ENCODE results near the gene SNX24. TPM values are rescaled to one million over a fixed set of nuclear protein-coding genes. Genes with fewer than 3 reads are reported as not detected.
A peak's percentile ranks its signal among the peaks of the same experiment; 100 is the strongest.
"Not testable (repeated sequence)": the region's sequence is repeated elsewhere in the genome, so short reads cannot be mapped to it uniquely, and the experiment has no call there.

The SNX24 gene
- polyA plus RNA-seq, 2 of the 4 experiments (the other 2 are of a cell fraction) = 20.4 to 22.4 TPM

- TF ChIP-seq ESRRA (IDR thresholded peaks at IDR 0.05; ENCODE audit: borderline replicate concordance, low read length) (no peak), CBX8 (IDR thresholded peaks at IDR 0.05) (no peak)
These were observed 62.7 kb downstream of the SNX24 start (continued) for GRCh38 chr5:122908108-122908507.

GRCh38 chr5:122908662-122909061, 63.2 kb downstream of the SNX24 start:
- ATAC-seq = peak; percentile 68 to 79; a peak in 5 of 6 replicates
- Histone ChIP-seq H3K4me3 (no peak overlapping the region), H3K9me3 (no peaks in the 10 kb centered on the region), H3K27ac (no peak overlapping the region; a peak in 1 of 6 replicates), H3K4me1 (peaks cover 23% of the 10 kb centered on the region), H3K4me2 (no peak overlapping the region)
- POLR2A ChIA-PET = no interaction called here
- DNase-seq (ENCODE audit: low read depth in 1 of 2, low spot score in 1 of 2) = peak in 1 of 2 experiments; percentile 19
- TF ChIP-seq HOXA7 (CRISPR knock-in tag; IDR thresholded peaks at IDR 0.05) (no peak), TFCP2L1 (CRISPR knock-in tag; IDR thresholded peaks at IDR 0.05) (no peak), RARB (CRISPR knock-in tag; IDR thresholded peaks at IDR 0.05) (no peak), USF2 (IDR thresholded peaks at IDR 0.05) (no peak), RCOR1 (IDR thresholded peaks at IDR 0.05; ENCODE audit: low read depth, low read length) (no peak), JUN (IDR thresholded peaks at IDR 0.05) (no peak), JUNB (IDR thresholded peaks at IDR 0.05) (no peak), REST (IDR thresholded peaks at IDR 0.05) (no peak), RNF2 (IDR thresholded peaks at IDR 0.05; ENCODE audit: borderline replicate concordance, low read depth) (no peak), MAX (IDR thresholded peaks at IDR 0.05) (no peak), ESRRA (IDR thresholded peaks at IDR 0.05; ENCODE audit: borderline replicate concordance, low read length) (no peak), ELK1 (IDR thresholded peaks at IDR 0.05; ENCODE audit: low read depth, low read length) (no peak), SMC3 (IDR thresholded peaks at IDR 0.05) (no peak), GATA3 (IDR thresholded peaks at IDR 0.05; ENCODE audit: borderline replicate concordance) (no peak), NFE2L2 (conservative IDR thresholded peaks at IDR 0.05; ENCODE audit: low read length) (no peak), HOXB13 (CRISPR knock-in tag; IDR thresholded peaks at IDR 0.05; ENCODE audit: low read depth) (no peak)
- 92% methylated on average over 6 of the region's 6 CpGs for WGBS (ENCODE audit: missing lambda C conversion rate)
- CTCF ChIA-PET = no interaction called here
- no peak for FAIRE-seq

GRCh38 chr5:122909470-122910100, 64.2 kb downstream of the SNX24 start:
- Histone ChIP-seq H3K4me3 (no peak overlapping the region), H3K27ac (peak overlapping the region in 1 of 2 experiments; percentile 24; a peak in 2 of 6 replicates), H3K9me3 (no peaks in the 10 kb centered on the region), H3K4me1 (peaks cover 23% of the 10 kb centered on the region), H3K4me2 (no peak overlapping the region)
- 90% methylated on average over 5 of the region's 5 CpGs for WGBS (ENCODE audit: missing lambda C conversion rate)
- POLR2A ChIA-PET = no interaction called here
- FAIRE-seq (no peak), ATAC-seq (no peak), DNase-seq (ENCODE audit: low read depth in 1 of 2, low spot score in 1 of 2) (no peak)
- CTCF ChIA-PET = no interaction called here
- TF ChIP-seq HDAC2 (IDR thresholded peaks at IDR 0.05) (no peak), BCL3 (IDR thresholded peaks at IDR 0.05) (no peak), ATOH8 (CRISPR knock-in tag; IDR thresholded peaks at IDR 0.05; ENCODE audit: low read depth) (no peak), RCOR1 (IDR thresholded peaks at IDR 0.05; ENCODE audit: low read depth, low read length) (no peak), MAZ (IDR thresholded peaks at IDR 0.05; ENCODE audit: borderline replicate concordance, low read depth, low read length) (no peak), FOSB (CRISPR knock-in tag; IDR thresholded peaks at IDR 0.05) (no peak)

- FAIRE-seq; H3K9me3 ChIP-seq; DNase-seq (ENCODE audit: low read depth in 1 of 2, low spot score in 1 of 2); H3K4me3 ChIP-seq; H3K27ac ChIP-seq; H3K4me2 ChIP-seq; ATAC-seq; POLR2A ChIA-PET; CTCF ChIA-PET; H3K4me1 ChIP-seq: not testable (repeated sequence)
- no CpG with 5 or more reads among the region's 20 CpGs for WGBS (ENCODE audit: missing lambda C conversion rate)
These were observed 68.0 kb downstream of the SNX24 start for GRCh38 chr5:122913436-122913835.
